Upper lobe of left lung (tissue), 4 donors: ENCODE measurements around the gene LYRM4.
A peak's percentile ranks its signal among the peaks of the same experiment; 100 is the strongest.

Experiments used
- EP300 ChIP-seq, 4 donors: sonication (generic); formaldehyde crosslinking; IDR thresholded peaks; one replicate each; pipeline ENCODE4 v1.5.1; 2017; ENCODE audit warnings: antibody characterized with exemption in 4 of 4, control low read depth in 2 of 4
- POLR2A ChIP-seq, 4 donors: fragments of 450-650 bp; IDR thresholded peaks; one replicate each; pipeline ENCODE4 v1.5.1; 2016 to 2017; ENCODE audit warnings: antibody characterized with exemption in 4 of 4, mild to moderate bottlenecking in 2 of 4
- POLR2AphosphoS5 ChIP-seq, 2 donors: sonication (generic); formaldehyde crosslinking; IDR thresholded peaks; one replicate each; pipeline ENCODE4 v1.5.1; 2017; ENCODE audit warnings: antibody characterized with exemption in 2 of 2
- TF ChIP-seq, protein P1 (sequence below), 6 experiments: fragments of 450-650 bp in 4 of 6; fragments of 200-600 bp in 2 of 6; sonication (generic) in 2 of 6; IDR thresholded peaks; one replicate each; pipeline ENCODE4 v1.5.1; 2016 to 2019; ENCODE audit warnings: antibody characterized with exemption in 6 of 6

DNA sequence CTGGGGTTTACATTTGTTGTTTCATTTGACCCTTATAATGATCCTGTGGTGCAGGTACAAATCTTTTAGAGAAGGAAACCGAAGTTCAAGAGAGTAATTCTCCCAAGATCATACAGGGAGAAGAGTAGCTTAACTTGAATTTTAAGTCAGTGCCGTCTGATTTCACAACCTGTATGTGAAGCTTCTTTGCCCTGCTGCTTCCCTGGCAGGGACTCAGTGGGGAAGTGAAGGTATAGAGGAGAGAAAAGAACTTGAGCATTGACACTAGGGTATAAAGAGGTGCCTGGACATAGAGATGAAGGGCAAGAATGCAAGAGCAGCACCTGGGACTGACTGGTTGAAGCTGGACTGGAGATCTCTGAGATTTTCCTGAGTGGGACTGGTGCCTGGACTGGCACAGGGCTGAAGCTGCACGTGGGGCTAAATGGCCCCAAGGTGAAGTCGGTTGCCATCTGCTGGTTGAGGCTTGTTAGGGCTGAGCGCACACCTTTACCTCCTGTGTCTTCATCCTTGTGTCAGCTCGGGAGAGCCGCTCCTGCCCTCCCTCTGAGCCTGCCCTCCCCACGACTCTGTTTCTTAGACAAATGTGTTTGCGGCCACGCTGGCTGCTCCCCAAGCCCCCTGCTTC lies 42.4 kb upstream of the LYRM4 start:
- TF ChIP-seq, protein P1, sequence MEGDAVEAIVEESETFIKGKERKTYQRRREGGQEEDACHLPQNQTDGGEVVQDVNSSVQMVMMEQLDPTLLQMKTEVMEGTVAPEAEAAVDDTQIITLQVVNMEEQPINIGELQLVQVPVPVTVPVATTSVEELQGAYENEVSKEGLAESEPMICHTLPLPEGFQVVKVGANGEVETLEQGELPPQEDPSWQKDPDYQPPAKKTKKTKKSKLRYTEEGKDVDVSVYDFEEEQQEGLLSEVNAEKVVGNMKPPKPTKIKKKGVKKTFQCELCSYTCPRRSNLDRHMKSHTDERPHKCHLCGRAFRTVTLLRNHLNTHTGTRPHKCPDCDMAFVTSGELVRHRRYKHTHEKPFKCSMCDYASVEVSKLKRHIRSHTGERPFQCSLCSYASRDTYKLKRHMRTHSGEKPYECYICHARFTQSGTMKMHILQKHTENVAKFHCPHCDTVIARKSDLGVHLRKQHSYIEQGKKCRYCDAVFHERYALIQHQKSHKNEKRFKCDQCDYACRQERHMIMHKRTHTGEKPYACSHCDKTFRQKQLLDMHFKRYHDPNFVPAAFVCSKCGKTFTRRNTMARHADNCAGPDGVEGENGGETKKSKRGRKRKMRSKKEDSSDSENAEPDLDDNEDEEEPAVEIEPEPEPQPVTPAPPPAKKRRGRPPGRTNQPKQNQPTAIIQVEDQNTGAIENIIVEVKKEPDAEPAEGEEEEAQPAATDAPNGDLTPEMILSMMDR (IDR thresholded peaks at IDR 0.05): peak; percentile 23 to 66 (median 47)
- TF ChIP-seq POLR2AphosphoS5 (IDR thresholded peaks at IDR 0.05) (no peak), POLR2A (IDR thresholded peaks at IDR 0.05) (no peak), EP300 (IDR thresholded peaks at IDR 0.05) (no peak)
